HepG2 (cell line): ENCODE measurements around the gene SH3BGRL2. TPM values are rescaled to one million over a fixed set of nuclear protein-coding genes. Genes with fewer than 3 reads are reported as not detected.

ENCODE experiments used
- AGO2 ChIP-seq: fragments of 200-400 bp; formaldehyde crosslinking; optimal IDR thresholded peaks from 2 replicates; pipeline ENCODE3; 2017; ENCODE audit warnings: mild to moderate bottlenecking, low read depth, low read length, moderate library complexity
- AHDC1 ChIP-seq: sonication (generic); formaldehyde crosslinking; IDR thresholded peaks from 2 replicates; pipeline ENCODE4 v1.5.1; 2020; ENCODE audit warnings: mild to moderate bottlenecking, missing genetic modification reagents, borderline replicate concordance
- ERF ChIP-seq: IDR thresholded peaks from 2 replicates; pipeline ENCODE4 v1.6.1; 2018; ENCODE audit warnings: missing biosample characterization, missing genetic modification reagents
- FOXJ3 ChIP-seq: sonication (generic); formaldehyde crosslinking; IDR thresholded peaks from 2 replicates; pipeline ENCODE4 v1.4.0; 2020; ENCODE audit warnings: missing genetic modification reagents, mild to moderate bottlenecking, borderline replicate concordance
- FOXM1 ChIP-seq: sonication (generic); formaldehyde crosslinking; IDR thresholded peaks from 2 replicates; pipeline ENCODE4 v1.5.0; 2020; ENCODE audit warnings: missing genetic modification reagents
- GMEB1 ChIP-seq: sonication (generic); formaldehyde crosslinking; IDR thresholded peaks from 2 replicates; pipeline ENCODE4 v1.5.1; 2020; ENCODE audit warnings: missing genetic modification reagents, mild to moderate bottlenecking, borderline replicate concordance
- HOXD1 ChIP-seq: sonication (generic); formaldehyde crosslinking; IDR thresholded peaks from 2 replicates; pipeline ENCODE4 v1.5.0; 2020; ENCODE audit warnings: missing genetic modification reagents
- KDM5B ChIP-seq: sonication (generic); formaldehyde crosslinking; IDR thresholded peaks from 2 replicates; pipeline ENCODE4 v1.4.0; 2020; ENCODE audit warnings: missing genetic modification reagents, mild to moderate bottlenecking, borderline replicate concordance
- NCOA5 ChIP-seq: sonication (generic); formaldehyde crosslinking; IDR thresholded peaks from 2 replicates; pipeline ENCODE4 v1.4.0; 2020; ENCODE audit warnings: missing genetic modification reagents
- NR2F6 ChIP-seq, 2 experiments: IDR thresholded peaks; 2 replicates each; pipeline ENCODE4 v1.6.1; 2016; ENCODE audit warnings: antibody characterized with exemption in 1 of 2, mild to moderate bottlenecking in 1 of 2
- PRPF4 ChIP-seq: fragments of 200-400 bp; formaldehyde crosslinking; IDR thresholded peaks from 2 replicates; pipeline ENCODE4 v1.6.1; 2016; ENCODE audit warnings: low read length, low read depth; ENCODE audit not compliant: poor library complexity, severe bottlenecking
- SIN3A ChIP-seq: IDR thresholded peaks from 2 replicates; pipeline ENCODE4 v1.6.1; 2011; ENCODE audit warnings: low read depth, mild to moderate bottlenecking, control low read depth, low read length, borderline replicate concordance
- SMYD3 ChIP-seq: sonication (generic); formaldehyde crosslinking; IDR thresholded peaks from 2 replicates; pipeline ENCODE4 v1.8.1; 2023; ENCODE audit warnings: mild to moderate bottlenecking, missing genetic modification reagents
- TEAD3 ChIP-seq: optimal IDR thresholded peaks from 2 replicates; pipeline ENCODE3; 2016; ENCODE audit warnings: borderline replicate concordance
- YEATS4 ChIP-seq: sonication (generic); formaldehyde crosslinking; IDR thresholded peaks from 2 replicates; pipeline ENCODE4 v1.4.0; 2020; ENCODE audit warnings: missing genetic modification reagents, borderline replicate concordance
- ZNF609 ChIP-seq: sonication (generic); formaldehyde crosslinking; IDR thresholded peaks from 2 replicates; pipeline ENCODE4 v1.4.0; 2020; ENCODE audit warnings: mild to moderate bottlenecking, missing genetic modification reagents, borderline replicate concordance
- polyA plus RNA-seq, 8 experiments: library from polyadenylated mRNA; depleted of rRNA in 3 of 8; stranded (reverse) in 7 of 8; unstranded in 1 of 8; fragments of >200 nt; fragmentation: Illumina TruSeq in 4 of 8; extraction: Trizol in 4 of 8; gene quantifications; 2 replicates each; pipeline versions ENCODE4 v1.2.1 to v1.2.3, GENCODE V29; 2011 to 2016; ENCODE audit warnings: low read depth in 4 of 8, missing spikeins in 1 of 8, mixed read lengths in 1 of 8; ENCODE audit not compliant: insufficient read depth in 1 of 8
- total RNA-seq, 5 experiments: library from RNA; depleted of rRNA; stranded (reverse); fragments of >200 nt; fragmentation: Illumina TruSeq; extraction: Trizol; gene quantifications; 2 replicates each; pipeline ENCODE4 v1.2.3, GENCODE V29; 2016; ENCODE audit warnings: low read depth in 1 of 5

SH3BGRL2 gene
- total and polyA plus RNA-seq, 2 of the 13 experiments (the other 11 are each of a cell fraction or from before 2014, with no cell fraction given): 10.9 to 28.8 TPM

- TF ChIP-seq GMEB1 (CRISPR knock-in tag): no peak
- TF ChIP-seq SIN3A: no peak
- TF ChIP-seq YEATS4 (CRISPR knock-in tag): no peak; the same call in 1 of the 2 replicates
- no peak; the same call in 1 of the 2 replicates for TF ChIP-seq ERF
- peak; percentile 80 for TF ChIP-seq ZNF609 (CRISPR knock-in tag)
- no peak for TF ChIP-seq AHDC1 (CRISPR knock-in tag)
- TF ChIP-seq TEAD3: peak; percentile 49
- TF ChIP-seq PRPF4: no peak
- no peak for TF ChIP-seq FOXM1
- TF ChIP-seq NCOA5: no peak
- no peak for TF ChIP-seq KDM5B (CRISPR knock-in tag)
- TF ChIP-seq HOXD1 (CRISPR knock-in tag): no peak
- TF ChIP-seq NR2F6 (IDR thresholded peaks at IDR 0.05): peak; percentile 42; the same call in 1 of the 2 replicates
- 0 out of 2 replicates have a peak, but pooled peaks have one; percentile 9 for TF ChIP-seq NR2F6 (CRISPR knock-in tag; IDR thresholded peaks at IDR 0.05)
- TF ChIP-seq FOXJ3 (CRISPR knock-in tag): peak; percentile 78; the same call in 1 of the 2 replicates
- TF ChIP-seq SMYD3 (CRISPR knock-in tag): 0 out of 2 replicates have a peak, but pooled peaks have one; percentile 61
- no peak for TF ChIP-seq AGO2
These were observed 22.6 kb upstream of the SH3BGRL2 start (continued) for GRCh38 chr6:79608334-79609224.
